GM23338 (cell line): ENCODE measurements around the gene ADAMTS13.

Source experiments
- NANOG ChIP-seq: IDR thresholded peaks from 2 replicates; pipeline ENCODE4 v1.6.1; 2016; ENCODE audit warnings: antibody characterized with exemption, borderline replicate concordance
- POLR2AphosphoS5 ChIP-seq: IDR thresholded peaks from 2 replicates; pipeline ENCODE4 v1.6.1; 2016; ENCODE audit warnings: antibody characterized with exemption, low read depth
- STAT1 ChIP-seq: IDR thresholded peaks from one replicate; pipeline ENCODE4 v1.6.1; 2016; ENCODE audit warnings: antibody characterized with exemption; ENCODE audit not compliant: unreplicated experiment
- TF ChIP-seq, protein P1 (sequence below), 2 experiments: fragments of 200-600 bp in 1 of 2; sonication (generic) in 1 of 2; conservative IDR thresholded peaks; 2 replicates each; pipeline versions ENCODE4 v1.5.1 to v1.6.1; 2016 to 2017; ENCODE audit warnings: antibody characterized with exemption in 2 of 2, low read depth in 2 of 2, mild to moderate bottlenecking in 2 of 2, moderate library complexity in 1 of 2

GRCh38 chr9:133394687-133395271 is 27.4 kb upstream of the ADAMTS13 start:
- TF ChIP-seq STAT1 = no peak
- TF ChIP-seq, protein P1, sequence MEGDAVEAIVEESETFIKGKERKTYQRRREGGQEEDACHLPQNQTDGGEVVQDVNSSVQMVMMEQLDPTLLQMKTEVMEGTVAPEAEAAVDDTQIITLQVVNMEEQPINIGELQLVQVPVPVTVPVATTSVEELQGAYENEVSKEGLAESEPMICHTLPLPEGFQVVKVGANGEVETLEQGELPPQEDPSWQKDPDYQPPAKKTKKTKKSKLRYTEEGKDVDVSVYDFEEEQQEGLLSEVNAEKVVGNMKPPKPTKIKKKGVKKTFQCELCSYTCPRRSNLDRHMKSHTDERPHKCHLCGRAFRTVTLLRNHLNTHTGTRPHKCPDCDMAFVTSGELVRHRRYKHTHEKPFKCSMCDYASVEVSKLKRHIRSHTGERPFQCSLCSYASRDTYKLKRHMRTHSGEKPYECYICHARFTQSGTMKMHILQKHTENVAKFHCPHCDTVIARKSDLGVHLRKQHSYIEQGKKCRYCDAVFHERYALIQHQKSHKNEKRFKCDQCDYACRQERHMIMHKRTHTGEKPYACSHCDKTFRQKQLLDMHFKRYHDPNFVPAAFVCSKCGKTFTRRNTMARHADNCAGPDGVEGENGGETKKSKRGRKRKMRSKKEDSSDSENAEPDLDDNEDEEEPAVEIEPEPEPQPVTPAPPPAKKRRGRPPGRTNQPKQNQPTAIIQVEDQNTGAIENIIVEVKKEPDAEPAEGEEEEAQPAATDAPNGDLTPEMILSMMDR (conservative IDR thresholded peaks at IDR 0.05; ENCODE audit: low read depth in 2 of 2) = peak; percentile 14 to 42; a peak in 2 of 4 replicates
- TF ChIP-seq NANOG = no peak
- no peak for TF ChIP-seq POLR2AphosphoS5
